HG02852 (cell line): ENCODE measurements around the gene SH3RF3.

Experiments
- ATAC-seq: cut with Tn5 transposase; IDR thresholded peaks from one replicate; pipeline ENCODE4 v1.9.1; 2021; ENCODE audit warnings: mild to moderate bottlenecking, moderate library complexity; ENCODE audit not compliant: unreplicated experiment

Gene SH3RF3

DNA sequence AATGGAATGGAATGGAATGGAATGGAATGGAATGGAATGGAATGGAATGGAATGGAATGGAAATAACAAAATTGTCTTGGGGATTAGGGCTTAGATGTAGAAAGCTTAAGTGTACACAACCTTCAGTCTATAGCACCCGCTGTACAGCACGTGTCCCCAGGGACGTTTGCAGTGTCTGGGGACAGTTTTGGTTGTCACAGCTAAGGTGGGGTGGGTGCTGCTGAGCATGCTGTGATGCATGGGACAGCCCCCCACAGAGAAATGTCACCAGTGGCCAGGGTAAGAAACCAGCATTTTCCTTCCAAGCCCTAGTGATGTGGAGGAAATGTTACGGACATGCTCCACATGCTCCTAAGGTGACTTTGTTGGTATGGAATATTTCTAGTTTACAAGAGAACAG lies 70.8 kb downstream of the SH3RF3 start:
- no peak for ATAC-seq

GRCh38 chr2:109200616-109201464 lies 71.8 kb downstream of the SH3RF3 start:
- no peak for ATAC-seq

DNA sequence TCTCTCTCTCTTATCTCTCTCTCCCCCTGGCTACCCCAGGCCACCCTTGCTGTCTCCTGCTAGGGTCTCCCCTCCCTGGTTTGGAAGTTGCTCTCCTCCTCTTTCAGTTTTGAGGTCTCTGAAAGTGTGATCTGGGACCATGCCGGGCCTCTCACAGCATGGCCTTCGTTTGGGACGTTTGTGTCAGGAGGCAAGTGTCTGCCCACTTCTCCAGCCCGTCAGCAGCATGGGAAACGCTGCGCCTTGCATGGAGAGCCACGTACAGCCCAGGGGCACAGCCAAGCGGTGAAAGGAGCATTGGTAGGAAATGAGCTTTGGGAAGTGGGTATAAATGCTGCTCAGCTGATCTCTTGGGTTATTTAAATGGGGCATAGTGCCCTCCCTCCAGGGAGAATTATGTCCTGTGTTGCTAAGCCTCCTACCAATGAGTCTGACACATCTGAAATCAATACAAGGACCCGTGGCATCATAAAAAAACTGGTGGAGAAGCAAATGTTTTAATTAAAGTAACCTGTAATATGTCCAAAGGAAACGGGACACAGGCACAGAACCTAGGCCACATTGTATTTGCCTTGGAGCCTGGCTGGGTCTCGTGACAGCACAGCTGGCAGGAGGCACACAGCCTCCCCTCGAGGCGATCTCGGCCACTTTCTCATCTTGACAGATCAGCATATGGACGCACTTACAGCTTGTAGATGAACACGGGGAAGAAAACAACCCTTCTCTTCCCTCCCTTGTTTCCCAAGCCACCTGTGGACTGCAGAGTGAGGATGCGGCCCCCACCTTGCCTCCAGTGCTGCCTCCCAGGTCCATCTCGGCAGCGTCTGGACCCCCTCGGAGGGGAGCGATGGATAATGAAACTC lies 72.7 kb downstream of the SH3RF3 start:
- no peak for ATAC-seq

DNA sequence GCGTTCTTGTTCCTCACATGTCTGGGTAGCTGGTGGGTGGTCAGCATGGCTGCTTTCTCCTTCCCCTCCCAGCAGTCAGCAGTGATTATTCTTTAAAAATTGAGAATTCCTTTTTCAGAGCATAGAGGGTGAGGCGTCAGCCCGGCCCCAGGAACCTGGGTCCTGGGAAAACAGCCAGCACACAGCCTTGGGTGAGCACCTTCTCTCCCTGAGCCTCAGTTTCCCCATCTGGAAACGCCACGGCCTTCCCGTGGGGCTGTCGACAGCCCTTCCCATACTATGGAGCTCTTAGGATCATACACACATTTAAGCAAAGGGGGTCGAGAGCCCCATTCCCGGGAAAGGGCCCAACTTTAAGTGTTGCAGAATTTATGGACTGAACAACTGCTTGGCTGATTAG lies 73.5 kb downstream of the SH3RF3 start:
- no peak for ATAC-seq

- no peak for ATAC-seq
Measured at GRCh38 chr2:109203246-109204011, 74.4 kb downstream of the SH3RF3 start.

GRCh38 chr2:109204412-109204811 lies 75.4 kb downstream of the SH3RF3 start:
- ATAC-seq: no peak

- no peak for ATAC-seq
Measured at GRCh38 chr2:109205447-109205846, 76.4 kb downstream of the SH3RF3 start.

DNA sequence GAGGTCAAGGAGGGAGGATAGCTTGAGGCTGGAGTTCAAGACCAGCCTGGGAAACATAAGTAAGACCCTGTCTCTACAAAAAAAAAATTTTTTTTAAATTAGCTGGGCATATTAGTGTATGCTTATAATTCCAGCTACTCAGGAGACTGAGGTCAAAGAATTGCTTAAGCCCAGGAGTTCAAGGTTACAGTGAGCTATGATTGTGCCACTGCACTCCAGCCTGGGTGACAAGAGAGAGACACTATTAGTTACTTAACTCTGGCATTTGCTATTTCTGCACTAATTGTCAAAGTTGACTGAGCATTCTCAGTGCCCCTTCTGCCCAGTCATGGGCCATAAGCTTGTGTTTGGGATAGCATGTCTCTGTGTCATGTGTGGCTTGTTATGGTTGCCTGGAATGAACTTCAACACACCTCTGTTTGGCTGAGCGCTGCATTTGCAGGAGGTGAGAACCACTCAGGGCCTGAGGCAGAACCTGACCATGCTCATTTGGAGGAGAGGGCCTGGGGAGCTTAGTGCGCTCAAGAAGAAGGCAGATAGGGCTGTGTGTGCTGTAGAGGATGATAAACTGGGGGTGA lies 77.7 kb downstream of the SH3RF3 start:
- no peak for ATAC-seq

- ATAC-seq: no peak
Measured at GRCh38 chr2:109207176-109207575, 78.2 kb downstream of the SH3RF3 start.

- ATAC-seq: no peak
Measured at GRCh38 chr2:109208071-109208950, 79.3 kb downstream of the SH3RF3 start.

DNA sequence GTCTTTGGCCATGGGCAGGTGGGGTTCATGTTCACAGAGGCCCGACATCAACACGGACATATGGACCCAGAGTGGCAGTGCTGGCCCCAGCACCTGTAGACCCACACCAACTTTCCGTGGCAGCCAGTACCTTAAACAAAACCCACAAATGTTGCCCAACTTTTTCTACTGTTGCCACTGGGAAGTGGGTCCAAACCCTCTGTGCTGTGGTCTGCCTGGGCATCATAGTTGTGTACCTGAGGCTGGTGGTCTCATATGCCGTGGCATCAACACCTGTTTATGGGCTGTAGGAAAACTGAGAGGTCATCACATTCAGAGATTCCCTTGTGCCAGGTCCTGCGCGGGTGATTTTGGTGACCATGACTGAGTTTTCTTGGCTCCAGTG lies 79.9 kb downstream of the SH3RF3 start:
- ATAC-seq: no peak

DNA sequence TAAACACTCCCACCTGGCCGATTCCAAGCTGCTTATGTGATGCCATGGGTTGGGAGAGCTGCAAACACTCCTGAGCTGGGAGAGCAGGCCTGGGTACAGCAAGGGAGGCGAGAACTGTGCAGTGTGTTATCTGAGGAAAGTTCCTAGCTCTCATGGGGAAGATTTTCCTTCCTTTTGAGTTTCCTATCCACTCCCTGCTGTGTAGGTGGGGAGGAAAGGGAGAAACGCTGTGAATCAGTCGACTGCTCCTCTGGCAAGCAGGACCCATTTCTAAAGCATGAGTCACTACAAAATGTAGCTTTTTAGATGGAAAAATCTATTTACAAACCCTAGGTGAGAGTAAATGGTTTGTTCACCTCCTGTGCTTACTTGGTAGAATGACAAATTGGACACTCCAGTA lies 80.4 kb downstream of the SH3RF3 start:
- no peak for ATAC-seq

- no peak for ATAC-seq
Measured at GRCh38 chr2:109209941-109210340, 80.9 kb downstream of the SH3RF3 start.

DNA sequence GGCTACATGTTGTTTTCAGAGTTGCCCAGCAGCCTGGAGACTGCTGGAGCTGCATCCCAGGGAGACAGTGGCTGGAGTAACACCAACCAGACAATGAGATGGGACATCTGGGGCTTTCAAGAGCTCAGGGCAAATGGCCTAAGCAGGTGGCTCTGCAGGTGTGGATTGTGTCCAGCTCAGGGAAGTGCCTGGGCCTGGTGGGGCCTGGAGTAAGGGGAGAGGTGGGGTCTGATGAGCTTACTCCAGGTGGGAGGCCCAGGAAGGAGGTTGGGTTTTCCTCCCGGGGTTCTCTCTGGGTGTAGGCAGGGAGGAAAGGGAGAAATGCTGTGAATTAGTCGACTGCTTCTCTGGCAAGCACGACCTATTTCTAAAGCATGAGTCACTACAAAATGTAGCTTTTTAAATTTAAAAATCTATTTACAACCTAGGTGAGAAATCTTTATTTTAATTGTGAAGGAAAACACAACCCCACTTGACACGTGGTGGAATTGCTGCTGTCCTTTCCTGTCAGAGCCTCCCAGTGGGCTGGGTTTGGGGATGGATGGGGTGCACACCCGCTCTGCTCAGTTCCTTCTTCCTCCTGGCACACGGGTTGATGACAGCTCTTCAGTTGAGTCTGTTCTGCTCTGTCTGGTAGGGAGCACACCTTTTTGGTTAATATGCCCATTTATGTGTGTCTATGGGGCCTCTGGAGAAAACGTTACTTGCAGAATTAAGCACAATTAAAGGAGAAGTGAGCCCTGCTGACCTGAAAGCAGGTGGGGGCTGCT lies 81.6 kb downstream of the SH3RF3 start:
- ATAC-seq: no peak

DNA sequence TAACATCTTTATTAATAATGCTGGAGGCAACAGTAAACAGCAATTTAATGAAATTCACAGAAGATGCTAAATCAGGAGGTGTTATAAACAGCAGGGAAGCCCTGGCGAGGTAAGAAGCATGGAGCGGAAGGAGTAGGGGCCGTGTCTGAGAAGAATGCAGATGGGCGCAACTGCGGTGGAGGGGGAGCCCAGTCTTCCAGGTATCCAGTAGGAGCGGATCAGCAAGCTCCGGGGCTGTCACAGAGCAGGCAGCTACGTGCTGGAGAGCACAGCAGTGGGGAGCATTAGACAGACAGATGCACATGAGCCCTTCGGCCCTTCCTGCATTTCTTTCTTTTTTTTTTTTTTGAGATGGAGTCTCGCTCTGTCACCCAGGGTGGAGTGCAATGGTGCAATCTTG lies 82.3 kb downstream of the SH3RF3 start:
- ATAC-seq: no peak

GRCh38 chr2:109212836-109213563 lies 84.0 kb downstream of the SH3RF3 start:
- no peak for ATAC-seq

DNA sequence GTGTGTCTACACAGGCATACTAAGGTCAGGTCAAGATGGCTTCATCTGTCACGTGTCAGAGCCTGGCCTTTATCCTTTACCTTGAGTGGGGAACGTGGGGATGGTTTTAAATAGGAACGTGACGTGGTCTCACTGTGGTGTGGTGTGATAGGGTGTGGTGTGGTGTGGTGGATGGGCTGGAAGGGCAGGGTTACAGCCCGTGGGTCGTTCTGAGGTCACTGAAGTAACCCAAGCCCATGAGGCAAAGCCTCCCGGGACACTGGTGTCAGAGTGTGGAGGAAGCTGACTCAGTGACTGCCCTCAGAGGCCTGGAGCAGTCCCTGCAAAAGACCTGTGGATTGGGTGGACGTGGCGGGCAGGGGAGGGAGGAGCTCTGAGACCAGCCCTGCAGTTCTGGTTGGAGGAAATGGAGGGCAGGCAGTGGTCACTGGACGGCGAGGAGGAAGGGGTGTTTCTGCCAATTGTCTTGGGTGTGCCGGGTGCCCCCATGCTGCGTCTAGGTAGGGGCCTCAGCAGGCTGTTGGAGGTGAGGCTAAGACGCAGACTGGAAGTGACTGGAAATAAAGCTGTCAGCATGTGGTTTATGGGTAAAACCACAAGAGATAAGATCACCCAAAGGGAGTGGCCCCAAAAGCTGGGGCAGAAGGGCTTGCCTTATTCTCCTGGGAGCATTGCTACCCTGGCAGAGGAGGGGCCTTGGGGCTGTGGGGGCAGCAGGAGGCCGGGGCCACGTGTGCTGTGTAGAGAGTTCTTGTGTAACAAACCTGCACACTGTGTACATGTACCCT lies 84.8 kb downstream of the SH3RF3 start:
- ATAC-seq: peak; percentile 66
